NCI-H1105 (cell line): Measurements from ENCODE around the gene JAGN1.
"Not testable (repeated sequence)": the region's sequence is repeated elsewhere in the genome, so short reads cannot be mapped to it uniquely, and the experiment has no call there.

Experiments
- DNase-seq: peaks from one replicate; lab custom pipeline; 2025; lab: John Stamatoyannopoulos, UW

Gene JAGN1

DNA sequence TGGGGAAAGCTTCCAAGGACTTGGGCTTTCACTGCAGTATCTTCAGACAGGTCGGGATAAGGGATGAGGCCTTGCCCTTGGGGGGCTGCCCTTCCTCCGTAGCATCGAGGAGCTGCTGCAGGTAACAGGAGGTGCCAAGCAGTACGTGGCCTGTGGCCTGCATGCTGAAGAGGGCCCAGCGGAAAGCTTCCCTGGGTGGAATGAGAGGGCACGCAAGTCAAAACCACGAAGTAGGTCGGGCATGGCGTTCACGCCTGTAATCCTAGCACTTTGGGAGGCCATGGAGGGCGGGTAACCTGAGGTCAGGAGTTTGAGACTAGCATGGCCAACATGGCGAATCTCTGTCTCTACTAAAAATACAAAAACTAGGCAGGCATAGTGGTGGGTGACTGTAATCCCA lies 23.3 kb upstream of the JAGN1 start:
- no peak for DNase-seq

DNA sequence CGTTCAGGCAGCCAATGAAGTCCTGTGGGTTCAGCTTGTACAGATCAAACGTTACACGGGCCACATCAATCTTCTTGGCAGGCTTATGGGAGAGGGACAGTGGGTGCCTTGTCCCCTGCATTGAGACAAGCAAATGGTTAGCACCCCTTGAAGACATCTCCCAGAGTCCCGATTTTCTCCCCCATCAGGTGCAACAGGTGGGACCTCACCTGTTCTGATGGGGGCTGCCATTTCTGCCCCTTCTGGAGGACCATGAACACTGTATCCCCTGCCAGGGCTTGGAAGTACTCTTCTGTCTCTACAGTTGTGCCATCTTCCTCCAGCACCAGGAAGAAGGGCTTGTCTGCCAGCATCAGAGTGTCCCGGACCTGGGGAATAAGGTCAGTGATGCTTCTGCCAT lies 20.5 kb upstream of the JAGN1 start:
- DNase-seq: no peak

DNA sequence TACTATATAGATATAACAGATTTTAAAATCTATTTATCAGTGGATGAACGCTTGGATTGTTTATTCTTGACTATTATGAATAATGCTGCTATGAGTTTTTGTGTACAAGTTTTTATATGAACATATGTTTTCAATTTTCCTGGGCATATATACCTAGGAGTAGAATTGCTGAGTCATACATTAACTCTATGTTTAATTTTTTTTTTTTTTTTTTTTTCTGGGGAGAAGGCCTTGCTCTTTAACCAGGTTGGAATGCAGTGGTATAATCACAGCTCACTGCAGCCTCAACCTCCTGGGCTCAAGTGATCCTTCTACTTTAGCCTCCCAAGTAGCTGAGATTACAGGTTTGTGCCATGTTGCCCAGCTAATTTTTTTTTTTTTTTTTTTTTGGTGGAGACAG lies 19.4 kb upstream of the JAGN1 start:
- DNase-seq: no peak

DNA sequence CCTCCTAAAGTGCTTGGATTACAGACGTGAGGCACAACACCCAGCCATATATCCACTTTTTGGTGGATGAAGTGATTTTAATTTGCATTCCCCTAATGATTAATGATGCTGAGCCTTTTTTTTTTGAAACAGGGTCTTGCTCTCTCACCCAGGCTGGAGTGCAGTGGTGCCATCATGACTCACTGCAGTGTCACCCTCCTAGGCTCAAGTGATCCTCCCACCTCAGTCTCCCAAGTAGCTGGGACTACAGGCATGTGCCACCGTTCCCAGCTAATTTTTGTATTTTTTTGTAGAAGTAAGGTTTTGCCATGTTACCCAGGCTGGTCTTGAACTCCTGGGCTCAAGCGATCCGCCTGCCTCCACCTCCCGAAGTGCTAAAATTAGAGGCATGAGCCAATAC lies 18.3 kb upstream of the JAGN1 start:
- not testable (repeated sequence) for DNase-seq

DNA sequence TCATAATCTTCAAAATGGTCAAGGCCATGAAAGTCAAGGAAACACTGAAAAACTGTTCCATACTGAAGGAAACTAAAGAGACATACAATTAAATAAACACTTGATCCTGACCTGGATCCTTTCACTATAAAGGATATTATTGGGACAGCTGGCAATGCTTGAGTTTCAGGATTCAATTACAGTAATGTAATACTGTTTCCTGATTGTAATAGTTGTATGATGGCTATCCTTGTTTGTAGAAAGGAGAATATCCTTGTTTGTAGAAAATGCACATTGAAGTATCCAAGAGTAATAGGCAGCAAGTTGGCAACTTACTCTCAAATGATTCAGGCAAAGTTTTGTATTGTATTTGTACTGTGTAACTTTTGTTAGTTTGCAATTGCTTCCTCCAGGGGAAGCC lies 15.0 kb upstream of the JAGN1 start:
- DNase-seq: no peak

DNA sequence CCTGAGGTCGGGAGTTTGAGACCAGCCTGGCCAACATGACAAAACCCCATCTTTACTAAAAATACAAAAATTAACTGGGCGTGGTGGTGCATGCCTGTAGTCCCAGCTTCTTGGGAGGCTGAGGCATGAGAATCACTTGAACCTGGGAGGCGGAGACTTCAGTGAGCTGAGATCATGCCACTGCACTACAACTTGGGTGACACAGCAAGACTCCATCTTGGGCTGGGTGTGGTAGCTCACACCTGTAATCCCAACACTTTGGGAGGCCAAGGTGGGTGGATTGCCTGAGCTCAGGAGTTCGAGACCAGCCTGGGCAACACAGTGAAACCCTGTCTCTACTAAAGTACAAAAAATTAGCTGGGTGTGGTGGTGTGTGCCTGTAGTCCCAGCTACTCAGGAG lies 14.2 kb upstream of the JAGN1 start:
- not testable (repeated sequence) for DNase-seq

DNA sequence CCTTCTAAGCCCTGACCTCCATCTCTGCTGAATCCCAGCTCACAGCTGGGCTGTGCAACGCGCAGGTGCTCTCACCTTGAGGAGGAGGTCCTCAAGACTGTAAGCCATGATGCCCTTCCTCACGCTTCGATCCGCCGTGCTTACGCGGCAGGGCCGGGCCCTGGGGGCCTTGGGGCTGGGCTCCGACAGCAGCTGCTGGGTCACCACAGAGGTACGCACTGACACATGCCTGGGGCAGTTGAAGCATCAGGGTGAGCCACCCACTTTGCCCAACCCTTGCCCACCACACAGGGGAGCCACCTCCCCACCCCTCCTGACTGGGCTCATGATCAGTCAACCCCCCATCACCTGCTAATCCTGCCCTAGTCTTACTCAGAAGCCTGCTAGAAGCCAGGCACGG lies 13.4 kb upstream of the JAGN1 start:
- no peak for DNase-seq

DNA sequence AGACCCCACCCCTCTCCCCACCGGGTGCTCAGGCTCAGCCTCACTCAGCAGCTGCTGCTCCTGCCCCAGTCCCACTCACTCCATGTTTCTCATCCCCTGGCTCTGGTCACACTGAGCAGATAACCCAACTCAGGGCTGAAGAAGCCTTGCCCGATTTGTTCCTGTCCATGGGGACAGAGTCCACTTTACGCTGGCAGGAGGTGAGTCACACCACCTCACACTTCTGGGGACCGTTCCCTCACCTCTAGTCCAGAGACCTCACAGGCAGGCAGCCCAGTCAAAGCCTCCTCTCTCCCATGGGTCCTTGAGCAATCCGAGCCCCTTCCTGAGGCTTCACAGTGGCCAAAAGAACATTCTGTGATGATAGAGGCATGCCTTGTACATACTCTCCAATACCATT lies 11.7 kb upstream of the JAGN1 start:
- no peak for DNase-seq

DNA sequence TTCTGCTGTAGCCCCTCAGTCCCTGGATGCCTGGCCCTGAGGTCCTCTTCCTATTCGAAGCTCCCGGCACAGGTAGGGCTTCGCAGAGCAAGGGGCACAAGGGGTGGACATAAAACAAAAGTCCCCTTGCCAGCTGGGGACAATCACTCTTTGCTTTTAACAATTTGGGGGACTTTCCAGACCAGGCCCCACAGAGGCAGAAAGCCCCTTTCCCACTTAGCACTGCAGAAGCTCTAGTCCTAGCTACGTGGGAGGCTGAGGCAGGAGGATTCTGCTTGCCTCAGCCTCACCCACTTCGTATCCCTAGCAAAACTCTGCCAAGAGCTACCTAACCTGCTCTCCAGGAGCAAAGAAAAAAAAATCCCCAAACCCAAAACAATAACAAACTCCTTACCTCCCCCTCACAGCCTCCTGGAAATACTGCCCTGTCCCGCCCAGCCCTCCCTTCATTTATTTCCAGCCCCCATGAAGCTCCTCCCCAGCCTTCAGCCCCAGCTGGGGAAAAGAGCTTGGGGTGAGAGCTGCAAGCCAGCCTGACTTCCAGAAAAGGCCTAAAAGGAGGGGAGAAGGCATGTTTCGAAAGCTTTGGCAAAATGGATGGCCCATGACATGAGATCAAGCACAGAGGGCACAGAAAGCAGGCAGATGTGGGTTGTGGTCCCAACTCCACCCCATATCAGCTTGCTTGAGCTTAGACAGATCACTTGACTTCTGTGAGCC lies 10.4 kb upstream of the JAGN1 start, which contains the start of gene CIDEC:
Gene CIDEC (minus strand): TSS at position 424 of the 720 bp plus-strand sequence. CDS start 1,767 bp downstream, outside the sequence.
- no peak for DNase-seq

DNA sequence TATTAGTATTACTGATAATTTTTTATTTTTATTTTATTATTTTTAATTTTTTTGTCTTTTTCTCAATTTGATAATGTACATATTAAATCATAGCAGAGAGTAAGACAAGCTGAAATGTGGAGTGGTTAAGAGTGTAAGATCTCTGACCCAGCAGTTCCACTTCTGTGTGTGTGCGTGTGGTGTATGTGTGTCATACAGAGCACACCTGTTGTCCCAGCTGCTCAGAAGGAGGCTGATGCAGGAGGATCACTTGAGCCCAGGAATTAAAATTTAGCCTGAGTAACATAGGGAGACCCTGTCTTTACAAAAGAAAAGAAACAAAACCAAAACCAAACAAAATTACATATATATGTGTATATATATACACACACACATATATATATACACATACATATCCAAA lies 9.0 kb upstream of the JAGN1 start:
- DNase-seq: no peak

DNA sequence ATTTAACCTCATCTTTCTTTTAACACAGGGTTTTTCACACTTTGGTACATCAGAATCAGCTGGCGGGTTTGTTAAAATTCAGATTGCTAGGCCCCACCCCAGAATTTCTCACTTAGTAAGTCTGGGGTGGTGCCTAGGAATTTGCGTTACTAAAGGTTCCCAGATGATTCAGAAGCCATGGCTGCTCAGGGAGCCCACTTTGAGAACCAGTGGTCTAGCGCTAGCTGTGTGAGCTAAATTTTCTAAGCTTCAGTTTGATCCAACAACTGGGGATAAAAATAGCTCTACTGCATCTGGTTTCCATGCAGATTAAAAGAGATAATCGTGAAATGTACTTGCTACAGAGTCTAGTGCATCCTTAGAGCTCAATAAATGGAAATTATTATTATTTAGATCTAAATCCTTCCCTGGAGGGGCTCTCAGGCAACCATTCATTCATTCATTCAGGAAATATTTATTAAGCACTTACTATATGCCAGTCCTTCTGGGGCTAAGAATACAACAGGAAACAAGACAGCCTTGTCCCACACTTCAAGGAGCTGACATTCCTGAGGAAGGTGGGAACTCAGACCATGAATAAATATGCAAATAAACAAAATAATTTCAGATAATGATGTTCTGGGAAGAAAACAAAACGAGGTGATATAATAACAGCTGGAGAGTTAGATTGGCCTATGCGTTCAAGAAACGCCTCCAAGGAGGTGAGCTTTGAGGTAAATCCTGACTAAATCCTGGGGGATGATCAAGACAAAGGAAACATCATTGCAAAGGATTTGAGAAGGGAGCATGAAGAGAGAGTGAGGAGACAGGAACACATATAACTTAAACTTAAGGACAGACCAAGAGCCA lies 6.5 kb upstream of the JAGN1 start:
- no peak for DNase-seq

DNA sequence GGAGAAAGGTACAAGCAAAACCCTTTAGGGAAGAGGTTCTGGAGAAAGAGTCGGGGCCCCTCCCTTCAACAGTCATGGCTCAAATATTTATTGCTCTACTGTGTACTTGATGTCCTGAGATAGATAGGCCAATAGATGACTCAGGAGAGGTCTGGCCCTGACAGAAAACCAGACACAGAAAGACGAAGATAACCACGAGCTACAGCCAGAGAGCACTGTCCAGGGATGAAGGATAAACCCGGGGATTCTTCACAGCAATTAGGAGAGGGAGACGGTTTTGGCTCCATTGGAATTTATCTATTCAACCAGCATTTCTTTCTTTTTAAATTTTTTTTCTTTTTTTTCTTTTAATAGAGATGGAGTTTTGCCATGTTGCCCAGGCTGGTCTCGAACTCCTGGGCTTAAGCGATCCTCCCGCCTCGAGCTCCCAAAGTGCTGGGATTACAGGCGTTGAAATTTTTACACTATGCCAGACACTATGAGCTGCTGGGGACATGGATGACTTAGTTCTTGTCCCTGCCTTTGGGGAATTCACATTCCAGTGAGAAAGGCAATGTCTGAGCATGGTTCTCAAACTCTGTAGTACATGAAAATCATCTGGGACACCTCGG lies 5.8 kb upstream of the JAGN1 start:
- DNase-seq: no peak

DNA sequence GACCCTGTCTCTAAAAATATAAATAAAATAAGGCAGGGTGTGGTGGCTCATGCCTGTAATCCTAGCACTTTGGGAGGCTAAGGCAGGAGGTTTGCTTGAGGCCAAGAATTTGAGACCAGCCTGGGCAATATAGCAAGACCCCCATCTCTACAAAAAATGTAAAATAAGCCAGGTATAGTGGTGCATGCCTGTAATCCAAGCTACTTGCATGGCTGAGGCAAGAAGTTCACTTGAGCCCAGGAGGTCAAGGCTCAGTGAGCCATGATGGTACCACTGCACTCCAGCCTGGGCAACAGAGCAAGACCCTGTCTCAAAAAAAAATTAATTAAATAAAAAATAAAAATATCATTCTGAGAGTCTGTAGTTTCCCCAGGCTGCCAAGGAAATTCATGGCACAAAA lies 4.1 kb upstream of the JAGN1 start:
- no peak for DNase-seq

DNA sequence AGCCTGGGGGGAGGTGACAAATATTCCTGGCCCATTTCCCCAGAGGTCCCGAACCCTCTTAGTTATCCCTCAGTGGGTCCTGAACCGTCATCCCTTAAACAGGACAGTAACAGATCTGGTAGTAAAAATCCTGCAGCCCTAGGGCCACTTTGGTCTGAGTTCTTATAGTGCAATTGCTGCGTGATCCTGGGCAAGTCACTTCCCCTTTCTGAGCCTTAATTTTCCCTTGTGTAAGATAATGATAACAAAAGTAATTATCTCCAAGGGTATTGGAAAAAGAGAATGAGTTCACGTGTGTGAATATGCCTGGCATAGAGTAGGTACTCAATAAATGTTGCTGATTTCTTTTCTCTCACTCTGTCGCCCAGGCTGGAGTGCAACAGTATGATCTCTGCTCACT lies 2.9 kb upstream of the JAGN1 start:
- no peak for DNase-seq

DNA sequence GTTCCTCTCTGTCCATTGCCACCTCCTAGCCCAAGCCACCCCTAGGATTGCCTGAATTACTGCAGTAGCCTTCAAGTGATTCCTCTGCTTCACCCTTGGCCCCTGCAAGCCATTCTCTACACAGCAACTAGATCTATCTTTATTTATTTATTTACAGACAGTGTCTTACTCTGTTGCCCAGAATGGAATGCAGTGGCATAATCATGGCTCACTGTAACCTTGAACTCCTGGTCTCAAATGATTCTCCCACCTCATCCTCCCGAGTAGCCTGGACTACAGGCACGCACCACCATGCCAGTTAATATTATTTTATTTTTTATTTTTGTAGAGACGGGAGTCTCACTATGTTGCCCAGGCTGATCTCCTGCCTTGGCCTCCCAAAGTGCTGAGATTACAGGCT lies 1.9 kb upstream of the JAGN1 start:
- no peak for DNase-seq

DNA sequence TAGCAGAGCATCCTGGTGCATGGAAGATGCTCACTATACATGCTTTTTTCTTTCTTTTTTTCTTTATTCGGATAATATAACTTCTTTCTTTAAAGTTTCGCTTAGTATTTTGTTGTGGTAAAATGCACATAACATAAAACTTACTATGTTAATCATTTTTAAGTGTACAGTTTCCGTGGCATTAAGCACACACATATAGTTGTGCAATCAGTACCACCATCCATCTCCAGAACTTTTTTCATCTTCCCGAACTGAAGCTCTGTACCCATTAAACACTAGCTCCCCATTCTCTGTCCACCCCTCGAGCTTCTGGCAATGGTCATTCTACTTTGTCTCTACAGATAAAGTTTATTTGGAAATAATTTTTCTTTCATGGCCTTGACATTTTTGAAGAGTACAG lies 1.0 kb upstream of the JAGN1 start:
- no peak for DNase-seq

DNA sequence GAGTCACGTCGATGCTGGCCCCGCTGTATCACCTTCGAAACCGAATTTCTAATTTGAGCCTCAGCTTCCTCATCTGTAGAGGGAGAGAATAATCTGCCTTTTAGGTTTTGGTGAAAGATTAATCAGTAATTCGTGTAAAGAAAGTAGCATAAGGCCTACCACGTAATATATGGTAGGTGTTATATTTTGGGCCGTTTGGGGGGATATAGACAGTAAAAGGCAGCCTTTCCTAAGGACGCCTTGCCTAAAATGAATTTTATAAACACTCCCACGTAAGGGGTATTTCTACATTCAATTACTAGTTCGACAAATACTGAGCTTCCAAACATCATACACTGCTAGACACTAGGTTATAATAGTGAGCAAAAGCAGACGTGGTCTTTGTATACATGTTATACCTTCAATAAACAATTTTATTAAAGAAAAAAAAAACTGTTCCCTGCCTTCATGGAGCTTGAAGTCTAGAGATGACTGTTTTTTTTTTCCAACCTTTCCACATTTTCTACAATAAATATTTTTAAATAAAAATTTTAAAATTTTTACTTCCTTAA lies 737 bp downstream of the JAGN1 start:
- no peak for DNase-seq

DNA sequence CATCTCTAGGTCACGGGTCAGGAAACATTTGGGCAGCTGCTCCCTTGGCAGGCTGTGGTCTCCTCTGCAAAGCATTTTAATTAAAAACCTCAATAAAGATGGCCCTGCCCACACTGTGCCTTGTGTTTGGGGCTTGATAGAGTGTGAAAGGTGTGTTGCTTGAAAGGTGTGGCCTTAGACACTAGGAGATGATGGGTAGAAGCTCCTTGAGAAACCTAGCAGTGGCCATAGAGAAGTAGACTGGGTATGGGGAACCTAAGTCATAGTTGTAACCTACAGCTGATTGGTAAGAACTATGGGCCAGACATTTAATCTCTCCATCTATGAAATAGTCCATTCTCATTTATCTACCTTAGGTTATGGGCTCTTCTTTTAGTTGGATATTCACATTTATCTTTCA lies 3.3 kb downstream of the JAGN1 start:
- no peak for DNase-seq

DNA sequence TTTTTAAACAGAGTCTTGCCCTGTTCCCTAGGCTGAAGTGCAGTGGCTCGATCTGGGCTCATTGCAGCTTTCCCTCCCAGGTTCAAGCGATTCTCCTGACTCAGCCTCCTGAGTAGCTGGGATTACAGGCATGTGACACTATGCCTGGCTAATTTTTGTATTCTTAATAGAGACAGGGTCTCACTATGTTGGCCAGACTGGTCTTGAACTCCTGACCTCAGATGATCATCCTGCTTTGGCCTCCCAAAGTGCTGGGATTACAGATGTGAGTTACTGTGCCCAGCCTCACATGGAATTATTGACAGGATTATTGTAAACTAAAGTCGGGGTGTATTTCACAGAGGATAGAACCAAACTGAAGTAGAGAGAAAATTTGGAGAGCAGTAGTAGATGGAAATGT lies 5.3 kb downstream of the JAGN1 start:
- DNase-seq: not testable (repeated sequence)

DNA sequence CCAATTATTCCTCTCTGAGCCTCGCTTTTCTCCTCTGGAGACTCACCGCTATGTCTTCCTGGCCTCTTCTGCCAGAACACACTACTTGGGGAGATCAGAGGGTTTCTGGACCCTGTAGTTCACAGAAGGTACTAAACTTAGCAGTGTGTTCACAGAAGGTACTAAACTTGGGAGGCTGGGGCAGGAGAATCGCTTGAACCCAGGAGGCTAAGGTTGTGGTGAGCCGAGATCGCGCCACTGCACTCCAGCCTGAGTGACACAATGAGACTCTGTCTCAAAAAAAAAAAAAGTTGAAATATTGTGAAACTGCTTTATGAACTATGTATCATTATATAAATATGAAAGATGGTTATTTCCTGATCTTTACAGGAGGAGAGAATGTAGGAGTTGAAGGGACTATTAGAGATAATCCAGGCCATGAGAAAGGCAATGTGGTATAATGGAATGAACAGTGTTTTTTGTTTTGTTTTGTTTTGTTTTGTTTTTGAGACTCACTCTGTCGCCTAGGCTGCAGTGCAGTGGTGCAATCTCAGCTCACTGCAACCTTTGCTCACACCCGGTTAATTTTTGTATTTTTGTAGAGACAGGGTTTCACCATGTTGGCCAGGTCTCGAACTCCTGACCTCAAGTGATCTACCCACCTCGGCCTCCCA lies 6.5 kb downstream of the JAGN1 start:
- not testable (repeated sequence) for DNase-seq

DNA sequence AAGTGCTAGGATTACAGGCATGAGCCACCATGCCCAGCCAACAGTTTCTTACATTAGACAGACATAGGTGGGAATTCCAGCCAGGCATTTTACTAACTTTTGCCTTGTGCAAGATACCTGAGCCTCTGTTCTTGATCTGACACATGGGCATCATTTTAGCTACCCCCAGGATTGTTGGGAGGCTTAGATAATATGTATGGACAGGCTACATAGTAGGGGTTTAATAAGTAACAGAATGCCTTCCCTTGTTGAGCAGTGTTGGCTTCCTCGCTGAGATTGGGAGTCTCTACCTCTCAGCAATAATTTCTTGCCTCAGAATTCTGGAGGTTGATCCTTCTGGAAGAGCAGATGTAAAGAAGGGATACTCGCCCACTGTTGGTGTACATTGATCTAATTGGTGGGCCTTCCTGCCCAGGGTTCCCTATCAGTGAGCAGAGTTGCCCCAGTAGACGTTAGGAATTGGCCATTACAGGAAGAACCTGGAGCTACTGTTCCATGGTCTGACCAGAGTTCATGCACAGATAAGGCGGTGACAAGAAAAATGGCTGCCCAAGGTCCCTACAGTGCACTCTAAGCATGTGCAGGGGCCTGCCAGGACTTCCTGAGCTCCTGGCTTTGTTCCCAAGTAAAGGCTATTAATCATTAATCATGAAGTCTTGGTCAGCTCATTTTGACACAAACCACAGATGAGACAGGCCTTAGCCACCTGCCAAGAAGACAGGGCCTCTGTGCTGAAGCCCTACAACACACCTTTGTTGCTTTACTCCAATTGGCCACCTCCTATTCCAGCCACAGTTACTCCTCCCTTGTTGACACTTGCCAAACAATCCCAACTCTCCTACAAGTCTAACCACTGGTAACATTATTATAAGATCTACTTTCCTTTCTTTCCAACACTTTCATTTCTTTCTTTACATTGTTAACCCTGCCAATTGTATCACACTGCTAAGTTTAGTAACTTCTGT lies 7.3 kb downstream of the JAGN1 start:
- no peak for DNase-seq
